ENCODE data around the gene AEBP2.

AEBP2 gene

DNA sequence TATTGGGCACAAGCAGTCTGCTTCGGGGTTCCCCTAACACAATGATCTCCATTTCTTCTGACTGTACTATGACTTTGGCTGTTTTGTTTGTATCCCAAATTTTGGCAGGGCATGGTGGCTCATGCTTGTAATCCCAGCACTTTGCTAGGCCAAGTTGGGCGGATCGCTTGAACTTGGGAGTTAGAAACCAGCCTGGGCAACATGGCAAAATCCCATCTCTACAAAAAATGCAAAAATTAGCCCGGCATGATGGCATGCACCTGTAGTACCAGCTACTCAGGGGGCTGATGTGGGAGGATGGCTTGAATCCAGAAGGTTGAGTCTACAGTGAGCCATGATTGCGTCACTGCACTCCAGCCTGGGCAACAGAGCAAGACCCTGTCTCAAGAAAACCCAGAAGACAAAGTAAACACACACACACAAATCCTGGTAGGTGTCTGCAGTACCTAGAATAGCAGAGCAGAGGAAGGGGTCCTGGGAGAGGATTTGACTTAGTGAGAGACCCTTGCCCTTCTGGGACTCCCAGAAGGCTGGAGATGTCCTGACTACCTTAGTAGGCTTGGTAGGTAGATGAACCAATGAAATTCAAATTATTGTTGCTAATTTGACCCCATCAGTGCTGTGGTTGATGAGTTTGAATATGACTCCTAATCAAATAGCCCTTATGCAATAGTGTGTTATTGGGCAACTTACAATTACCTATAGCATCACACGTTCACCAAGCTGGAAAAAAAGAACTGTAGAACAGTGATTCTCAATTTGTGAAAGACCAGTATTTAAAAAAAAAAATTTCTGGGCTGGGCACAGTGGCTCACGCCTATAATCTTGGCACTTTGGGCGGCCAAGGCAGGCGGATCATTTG, 6.8 kb upstream of the AEBP2 start:
- peak in 2 of 11 experiments; percentile 15 to 64; a peak in 2 of 22 replicates for TF ChIP-seq Cebpa-rat (IDR thresholded peaks at IDR 0.05)

DNA sequence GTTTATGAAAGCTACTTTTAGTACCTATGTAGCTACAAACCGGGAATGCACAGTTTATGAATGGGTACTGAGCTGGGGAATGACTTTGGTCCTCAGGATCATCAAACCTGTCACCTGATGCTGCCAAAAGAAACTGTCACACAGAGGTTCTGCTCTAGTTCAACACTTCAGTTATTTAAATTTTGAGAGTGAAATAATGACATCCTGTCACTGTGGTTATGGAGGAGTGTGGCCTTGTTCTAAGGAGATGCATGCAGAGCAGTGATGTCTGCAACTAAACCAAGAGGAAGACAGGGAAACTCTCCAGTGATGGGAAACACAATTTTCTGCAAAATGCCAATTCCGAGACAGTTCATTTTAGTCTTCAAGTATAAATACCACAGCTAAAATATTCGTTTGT, 4.8 kb upstream of the AEBP2 start:
- Histone ChIP-seq H3K9ac (no peak overlapping the region), H3K4me2 (peak overlapping the region in 3 of 11 experiments; percentile 6 to 28 (median 26); a peak in 4 of 22 replicates), H4K20me1 (no peaks in the 10 kb centered on the region), H3K9me3 (replicated peaks in 1 of 11) (peaks cover 0 to 6% (median 0%) of the 10 kb centered on the region in 11 experiments; a peak in 2 of 22 replicates), H3K4me3 (no peak overlapping the region), H3K36me3 (no peaks in the 10 kb centered on the region), H3K4me1 (peaks cover 0 to 17% (median 11%) of the 10 kb centered on the region in 10 experiments; a peak in 16 of 20 replicates), H3K27me3 (no peaks in the 10 kb centered on the region), H3K27ac (no peak overlapping the region)
- no peak for TF ChIP-seq Cebpa-rat (IDR thresholded peaks at IDR 0.05)

More for the DNA sequence above, 6.8 kb upstream of the AEBP2 start:
- H4K20me1 ChIP-seq: no peaks in the 10 kb centered on the region
- H3K27ac ChIP-seq: peak overlapping the region in 10 of 11 experiments; percentile 27 to 57 (median 44); a peak in 17 of 22 replicates
- 0 out of 22 replicates have a peak, but pooled peaks cover 0 to 4% (median 0%) of the 10 kb centered on the region in 11 experiments for H3K9me3 ChIP-seq (replicated peaks in 1 of 11)
- peaks cover 0 to 17% (median 11%) of the 10 kb centered on the region in 10 experiments; a peak in 16 of 20 replicates for H3K4me1 ChIP-seq
- no peaks in the 10 kb centered on the region for H3K27me3 ChIP-seq
- H3K36me3 ChIP-seq: no peaks in the 10 kb centered on the region
- peak overlapping the region in 9 of 11 experiments; percentile 2 to 38 (median 20); a peak in 6 of 22 replicates for H3K4me2 ChIP-seq
- no peak overlapping the region for H3K4me3 ChIP-seq
- H3K9ac ChIP-seq: no peak overlapping the region

DNA sequence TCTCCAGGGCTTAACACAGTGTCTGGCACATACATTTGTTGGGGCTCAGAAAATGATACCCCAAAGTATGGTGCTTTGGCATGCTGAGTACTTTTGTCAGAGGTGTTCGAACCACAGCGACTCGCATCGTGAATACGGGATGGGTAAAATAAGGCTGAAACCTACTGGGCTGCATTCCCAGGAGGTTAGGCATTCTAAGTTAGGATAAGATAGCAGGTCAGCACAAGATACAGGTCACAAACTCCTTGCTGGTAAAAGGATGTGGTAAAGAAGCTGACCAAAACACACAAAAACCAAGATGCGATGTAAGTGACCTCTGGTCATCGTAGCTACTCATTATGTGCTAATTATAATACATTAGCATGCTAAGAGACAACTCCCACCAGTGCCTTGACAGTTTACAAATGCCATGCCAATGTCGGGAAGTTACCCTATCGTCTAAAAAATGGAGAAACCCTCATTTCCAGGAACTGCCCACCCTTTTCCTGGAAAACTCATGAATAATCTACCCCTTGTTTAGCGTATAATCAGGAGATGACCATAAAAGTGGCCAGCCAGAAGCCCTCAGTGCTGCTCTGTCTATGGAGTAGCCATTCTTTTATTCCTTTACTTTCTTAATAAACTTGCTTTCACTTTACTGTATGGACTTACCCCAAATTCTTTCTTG, 3.3 kb upstream of the AEBP2 start:
- no peak overlapping the region for H3K27ac ChIP-seq
- no peak overlapping the region for H3K4me3 ChIP-seq
- no peak overlapping the region for H3K9ac ChIP-seq
- H3K4me2 ChIP-seq: no peak overlapping the region
- TF ChIP-seq Cebpa-rat (IDR thresholded peaks at IDR 0.05): no peak
- peaks cover 0 to 17% (median 11%) of the 10 kb centered on the region in 10 experiments; a peak in 16 of 20 replicates for H3K4me1 ChIP-seq
- H3K36me3 ChIP-seq: no peaks in the 10 kb centered on the region
- H3K9me3 ChIP-seq (replicated peaks in 1 of 11): peaks cover 0 to 6% (median 0%) of the 10 kb centered on the region in 11 experiments; a peak in 2 of 22 replicates
- H4K20me1 ChIP-seq: peaks cover 0 to 12% (median 4%) of the 10 kb centered on the region in 11 experiments; a peak in 14 of 22 replicates
- H3K27me3 ChIP-seq: no peaks in the 10 kb centered on the region

DNA sequence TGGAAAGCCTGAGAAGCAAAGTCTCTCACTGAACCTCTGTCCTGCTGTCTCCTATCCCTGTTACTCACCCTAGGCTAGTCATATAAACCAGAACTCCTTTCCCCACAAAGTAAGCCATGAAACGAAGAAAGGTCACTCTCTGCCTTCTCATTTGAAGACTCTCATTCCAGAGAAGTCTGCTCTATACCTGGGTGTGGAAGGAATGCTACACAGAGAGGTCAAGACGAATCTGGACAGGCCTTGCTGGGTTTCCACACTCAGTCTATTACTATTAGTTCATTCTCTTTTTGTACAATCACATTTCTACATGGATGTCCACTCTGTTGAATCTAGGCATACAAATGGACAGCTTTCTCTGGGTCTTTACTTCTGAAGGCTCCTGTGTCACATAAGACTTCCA, 2.4 kb upstream of the AEBP2 start:
- no peak for TF ChIP-seq Cebpa-rat (IDR thresholded peaks at IDR 0.05)
- Histone ChIP-seq H3K36me3 (peaks cover 0 to 2% (median 0%) of the 10 kb centered on the region in 11 experiments; a peak in 2 of 22 replicates), H3K4me3 (no peak overlapping the region), H3K9me3 (replicated peaks in 1 of 11) (peaks cover 0 to 6% (median 0%) of the 10 kb centered on the region in 11 experiments; a peak in 2 of 22 replicates), H3K4me1 (peaks cover 5 to 22% (median 12%) of the 10 kb centered on the region in 10 experiments), H3K27me3 (no peaks in the 10 kb centered on the region), H3K27ac (no peak overlapping the region), H3K9ac (no peak overlapping the region), H3K4me2 (no peak overlapping the region), H4K20me1 (peaks cover 4 to 22% (median 13%) of the 10 kb centered on the region in 11 experiments; a peak in 20 of 22 replicates)

DNA sequence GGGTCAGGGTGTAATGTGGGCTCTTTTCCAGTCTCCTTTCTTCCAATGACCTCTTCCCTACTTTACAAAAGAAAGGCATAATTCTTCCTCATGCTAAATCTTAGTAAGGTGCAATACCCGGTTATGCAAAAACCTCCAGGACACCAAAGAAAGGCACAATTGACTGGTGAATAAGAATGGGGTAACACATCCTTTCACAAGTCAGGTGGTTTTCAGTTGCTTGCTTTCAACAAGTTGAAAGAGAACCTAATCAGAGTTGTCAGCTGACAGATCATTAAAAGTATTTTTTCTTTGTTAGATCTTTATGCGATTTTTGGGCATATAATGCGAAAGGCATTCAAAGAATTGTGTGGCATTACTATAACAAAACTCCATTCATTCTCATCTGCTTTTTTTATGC, 1.3 kb upstream of the AEBP2 start:
- no peak overlapping the region for H3K27ac ChIP-seq
- peaks cover 0 to 6% (median 0%) of the 10 kb centered on the region in 11 experiments; a peak in 2 of 22 replicates for H3K9me3 ChIP-seq (replicated peaks in 1 of 11)

DNA sequence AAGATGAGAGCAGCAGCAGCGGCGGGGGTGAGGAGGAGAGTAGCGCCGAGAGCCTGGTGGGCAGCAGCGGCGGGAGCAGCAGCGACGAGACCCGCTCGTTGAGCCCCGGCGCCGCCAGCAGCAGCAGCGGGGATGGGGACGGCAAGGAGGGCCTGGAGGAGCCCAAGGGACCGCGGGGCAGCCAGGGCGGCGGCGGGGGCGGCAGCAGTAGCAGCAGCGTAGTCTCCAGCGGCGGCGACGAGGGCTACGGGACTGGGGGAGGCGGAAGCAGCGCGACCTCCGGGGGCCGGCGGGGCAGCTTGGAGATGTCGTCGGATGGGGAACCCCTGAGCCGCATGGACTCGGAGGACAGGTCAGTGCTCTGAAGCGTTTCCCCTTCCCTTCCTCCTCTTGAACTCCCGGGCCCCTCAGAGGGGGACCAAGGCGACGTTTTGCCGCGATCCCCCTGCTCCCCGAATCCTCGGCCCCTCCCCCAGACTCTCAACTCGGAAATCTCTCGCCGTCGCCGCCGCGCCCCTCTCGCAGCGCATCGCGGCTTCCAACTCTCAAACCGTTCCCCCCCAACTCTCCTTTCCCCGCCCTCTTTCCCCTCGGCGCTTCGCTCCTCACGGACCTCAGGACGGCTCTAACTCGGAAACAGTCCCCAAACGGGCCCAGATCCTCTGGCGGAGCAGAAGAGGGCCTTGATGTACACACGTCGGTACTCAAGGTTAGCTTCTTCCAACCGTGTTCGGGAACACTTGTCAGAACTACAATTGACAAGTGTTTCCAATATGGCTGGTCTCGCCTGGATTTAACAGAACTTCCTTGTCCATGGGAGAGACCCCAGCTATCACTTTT, 947 bp downstream of the AEBP2 start:
- H3K27me3 ChIP-seq: no peaks in the 10 kb centered on the region
- peaks cover 18 to 33% (median 23%) of the 10 kb centered on the region in 11 experiments; a peak in 21 of 22 replicates for H3K36me3 ChIP-seq
- peaks cover 0 to 12% (median 0%) of the 10 kb centered on the region in 11 experiments; a peak in 3 of 22 replicates for H3K9me3 ChIP-seq (replicated peaks in 1 of 11)
- TF ChIP-seq Cebpa-rat (IDR thresholded peaks at IDR 0.05): no peak
- peak overlapping the region; percentile 69 to 95 (median 88) for H3K4me2 ChIP-seq
- peak overlapping the region; percentile 86 to 100 (median 99) for H3K4me3 ChIP-seq
- H3K9ac ChIP-seq: peak overlapping the region; percentile 94 to 99 (median 98)
- peaks cover 10 to 31% (median 14%) of the 10 kb centered on the region in 10 experiments for H3K4me1 ChIP-seq
- peak overlapping the region; percentile 93 to 98 (median 95) for H3K27ac ChIP-seq
- peaks cover 28 to 55% (median 46%) of the 10 kb centered on the region in 11 experiments; a peak in 21 of 22 replicates for H4K20me1 ChIP-seq

More for the DNA sequence above, 1.3 kb upstream of the AEBP2 start:
- Histone ChIP-seq H3K9ac (no peak overlapping the region), H3K36me3 (peaks cover 1 to 11% (median 3%) of the 10 kb centered on the region in 11 experiments; a peak in 20 of 22 replicates), H3K4me3 (no peak overlapping the region), H3K4me1 (peaks cover 10 to 28% (median 16%) of the 10 kb centered on the region in 10 experiments), H3K4me2 (no peak overlapping the region), H4K20me1 (peaks cover 11 to 32% (median 23%) of the 10 kb centered on the region in 11 experiments; a peak in 20 of 22 replicates), H3K27me3 (no peaks in the 10 kb centered on the region)
- TF ChIP-seq Cebpa-rat (IDR thresholded peaks at IDR 0.05): no peak

DNA sequence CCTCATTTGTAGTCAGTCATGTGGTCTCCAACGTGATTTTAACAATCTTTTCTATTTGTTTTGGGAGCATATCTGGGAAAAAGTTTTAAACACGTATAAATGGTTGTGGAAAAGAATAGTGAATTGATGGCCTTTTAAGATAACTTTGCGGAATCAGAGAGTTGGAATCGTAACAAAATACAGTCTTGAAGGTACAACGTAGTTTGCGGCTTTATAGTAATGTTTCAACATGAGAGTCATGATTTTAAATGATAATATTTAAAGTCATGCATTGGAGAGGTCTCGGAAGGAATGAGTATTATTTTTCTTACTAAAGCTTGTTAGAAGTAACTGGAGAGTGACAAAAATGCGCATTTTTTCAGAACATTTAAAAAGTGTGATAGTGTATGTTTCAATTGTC, 1.6 kb downstream of the AEBP2 start:
- Histone ChIP-seq H3K4me1 (peaks cover 10 to 31% (median 14%) of the 10 kb centered on the region in 10 experiments), H3K4me3 (peak overlapping the region; percentile 86 to 100 (median 99)), H3K27ac (peak overlapping the region; percentile 93 to 98 (median 95)), H3K9me3 (replicated peaks in 1 of 11) (peaks cover 0 to 14% (median 0%) of the 10 kb centered on the region in 11 experiments; a peak in 3 of 22 replicates), H3K4me2 (peak overlapping the region; percentile 69 to 95 (median 88)), H3K36me3 (peaks cover 20 to 39% (median 28%) of the 10 kb centered on the region in 11 experiments; a peak in 21 of 22 replicates), H3K9ac (peak overlapping the region; percentile 94 to 99 (median 98)), H4K20me1 (peaks cover 35 to 62% (median 52%) of the 10 kb centered on the region in 11 experiments; a peak in 21 of 22 replicates), H3K27me3 (no peaks in the 10 kb centered on the region)
- TF ChIP-seq Cebpa-rat (IDR thresholded peaks at IDR 0.05): no peak

DNA sequence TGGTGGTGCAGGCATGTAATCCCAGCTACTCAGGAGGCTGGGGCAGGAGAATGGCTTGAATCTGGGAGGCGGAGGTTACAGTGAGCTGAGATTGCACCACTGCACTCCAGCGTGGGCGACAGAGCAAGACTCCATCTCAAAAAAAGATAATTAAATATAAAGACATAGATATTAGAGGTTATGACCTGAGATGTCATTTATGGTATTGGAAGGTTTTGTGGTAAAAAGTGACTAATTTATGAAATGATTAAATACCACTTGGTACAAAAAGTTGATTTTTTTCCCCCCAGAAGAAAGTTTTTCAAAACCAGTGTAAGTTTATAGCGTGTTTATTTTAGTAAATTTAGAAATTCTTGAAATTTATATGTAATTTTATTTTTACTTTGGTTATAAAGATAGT, 4.3 kb downstream of the AEBP2 start:
- no peak overlapping the region for H3K9ac ChIP-seq
- peaks cover 0 to 14% (median 0%) of the 10 kb centered on the region in 11 experiments; a peak in 3 of 22 replicates for H3K9me3 ChIP-seq (replicated peaks in 1 of 11)
- H3K27ac ChIP-seq: no peak overlapping the region
- peaks cover 25 to 54% (median 43%) of the 10 kb centered on the region in 11 experiments; a peak in 21 of 22 replicates for H3K36me3 ChIP-seq
- peaks cover 10 to 43% (median 15%) of the 10 kb centered on the region in 10 experiments for H3K4me1 ChIP-seq
- peak overlapping the region in 7 of 11 experiments; percentile 2 to 95 (median 82); a peak in 6 of 22 replicates for H3K4me2 ChIP-seq
- H3K4me3 ChIP-seq: no peak overlapping the region
- H3K27me3 ChIP-seq: no peaks in the 10 kb centered on the region
- peaks cover 62 to 88% (median 79%) of the 10 kb centered on the region in 11 experiments for H4K20me1 ChIP-seq
- no peak for TF ChIP-seq Cebpa-rat (IDR thresholded peaks at IDR 0.05)
